T-helper 1 cell treated with Interleukin-12 subunit alpha and Interleukin-12 subunit beta and Interleukin-4 antibody, amounts not matched to agents 30 μg/mL and 1 μg/mL, for 36 hours (primary cell): ENCODE data around the gene ZNF785.

Source experiments
- H3K27ac Mint-ChIP-seq: one replicate; pipeline ENCODE4 v1.8.0; 2021; ENCODE audit warnings: mild to moderate bottlenecking, mixed read lengths
- H3K27me3 Mint-ChIP-seq: one replicate; pipeline ENCODE4 v1.8.0; 2021; ENCODE audit warnings: low read depth, mixed read lengths
- H3K36me3 Mint-ChIP-seq: one replicate; pipeline ENCODE4 v1.8.0; 2021; ENCODE audit warnings: low read depth, mixed read lengths
- H3K4me1 Mint-ChIP-seq: one replicate; pipeline ENCODE4 v1.8.0; 2021; ENCODE audit warnings: low read depth, mixed read lengths
- H3K4me3 Mint-ChIP-seq: one replicate; pipeline ENCODE4 v1.8.0; 2021; ENCODE audit warnings: mild to moderate bottlenecking, moderate library complexity, mixed read lengths
- H3K9me3 Mint-ChIP-seq: one replicate; pipeline ENCODE4 v1.8.0; 2021; ENCODE audit warnings: mixed read lengths

ZNF785 gene

GRCh38 chr16:30582611-30583340 lies 2.7 kb downstream of the ZNF785 start:
- H3K9me3 Mint-ChIP-seq: no peaks in the 10 kb centered on the region
- H3K4me3 Mint-ChIP-seq: no peak overlapping the region
- H3K36me3 Mint-ChIP-seq: peaks cover 24% of the 10 kb centered on the region
- H3K27me3 Mint-ChIP-seq: no peaks in the 10 kb centered on the region
- no peak overlapping the region for H3K27ac Mint-ChIP-seq
- peaks cover 24% of the 10 kb centered on the region for H3K4me1 Mint-ChIP-seq

GRCh38 chr16:30581457-30581856 lies 4.0 kb downstream of the ZNF785 start:
- no peaks in the 10 kb centered on the region for H3K9me3 Mint-ChIP-seq
- peaks cover 21% of the 10 kb centered on the region for H3K4me1 Mint-ChIP-seq
- H3K36me3 Mint-ChIP-seq: peaks cover 19% of the 10 kb centered on the region
- no peaks in the 10 kb centered on the region for H3K27me3 Mint-ChIP-seq
- H3K4me3 Mint-ChIP-seq: no peak overlapping the region
- no peak overlapping the region for H3K27ac Mint-ChIP-seq

- Mint-ChIP-seq H3K27ac (no peak overlapping the region), H3K4me1 (peaks cover 21% of the 10 kb centered on the region), H3K4me3 (peak overlapping the region; percentile 6), H3K27me3 (no peaks in the 10 kb centered on the region), H3K9me3 (no peaks in the 10 kb centered on the region), H3K36me3 (peaks cover 7% of the 10 kb centered on the region)
Measured at GRCh38 chr16:30574678-30575077, 10.8 kb downstream of the ZNF785 start.

- no peaks in the 10 kb centered on the region for H3K27me3 Mint-ChIP-seq
- H3K27ac Mint-ChIP-seq: peak within 1 kb of the TSS; percentile 85
- no peaks in the 10 kb centered on the region for H3K9me3 Mint-ChIP-seq
- H3K4me3 Mint-ChIP-seq: peak within 1 kb of the TSS; percentile 92
- peaks cover 38% of the 10 kb centered on the region for H3K4me1 Mint-ChIP-seq
- peaks cover 2% of the 10 kb centered on the region for H3K36me3 Mint-ChIP-seq
Measured at GRCh38 chr16:30571445-30572322, 13.8 kb downstream of the ZNF785 start, which contains the start of gene ZNF688. Gene ZNF688, minus strand, starts transcription at chr16:30571714. Its CDS starts 85 bp downstream, at chr16:30571629.

GRCh38 chr16:30570636-30571444 lies 14.7 kb downstream of the ZNF785 start:
- peaks cover 39% of the 10 kb centered on the region for H3K4me1 Mint-ChIP-seq
- H3K27ac Mint-ChIP-seq: peak overlapping the region; percentile 85
- H3K4me3 Mint-ChIP-seq: peak overlapping the region; percentile 86
- H3K36me3 Mint-ChIP-seq: peaks cover 2% of the 10 kb centered on the region
- H3K27me3 Mint-ChIP-seq: no peaks in the 10 kb centered on the region
- H3K9me3 Mint-ChIP-seq: no peaks in the 10 kb centered on the region

- peak overlapping the region; percentile 54 for H3K27ac Mint-ChIP-seq
- no peaks in the 10 kb centered on the region for H3K9me3 Mint-ChIP-seq
- peaks cover 2% of the 10 kb centered on the region for H3K36me3 Mint-ChIP-seq
- H3K4me1 Mint-ChIP-seq: peaks cover 42% of the 10 kb centered on the region
- no peaks in the 10 kb centered on the region for H3K27me3 Mint-ChIP-seq
- peak overlapping the region; percentile 86 for H3K4me3 Mint-ChIP-seq
Measured at GRCh38 chr16:30569746-30570635, 15.5 kb downstream of the ZNF785 start.

- Mint-ChIP-seq H3K4me1 (peaks cover 37% of the 10 kb centered on the region), H3K27me3 (no peaks in the 10 kb centered on the region), H3K4me3 (no peak overlapping the region), H3K27ac (peak overlapping the region; percentile 87), H3K36me3 (peaks cover 2% of the 10 kb centered on the region), H3K9me3 (no peaks in the 10 kb centered on the region)
Measured at GRCh38 chr16:30569281-30569680, 16.2 kb downstream of the ZNF785 start.

GRCh38 chr16:30567991-30568638 lies 17.4 kb downstream of the ZNF785 start:
- no peaks in the 10 kb centered on the region for H3K9me3 Mint-ChIP-seq
- peak overlapping the region; percentile 92 for H3K27ac Mint-ChIP-seq
- peak overlapping the region; percentile 79 for H3K4me3 Mint-ChIP-seq
- H3K36me3 Mint-ChIP-seq: peaks cover 2% of the 10 kb centered on the region
- H3K4me1 Mint-ChIP-seq: peaks cover 33% of the 10 kb centered on the region
- H3K27me3 Mint-ChIP-seq: no peaks in the 10 kb centered on the region

- H3K9me3 Mint-ChIP-seq: no peaks in the 10 kb centered on the region
- H3K27ac Mint-ChIP-seq: peak overlapping the region; percentile 92
- peaks cover 32% of the 10 kb centered on the region for H3K4me1 Mint-ChIP-seq
- peaks cover 2% of the 10 kb centered on the region for H3K36me3 Mint-ChIP-seq
- H3K4me3 Mint-ChIP-seq: peak overlapping the region; percentile 79
- no peaks in the 10 kb centered on the region for H3K27me3 Mint-ChIP-seq
Measured at GRCh38 chr16:30567160-30567990, 18.1 kb downstream of the ZNF785 start.

- peaks cover 30% of the 10 kb centered on the region for H3K4me1 Mint-ChIP-seq
- no peaks in the 10 kb centered on the region for H3K27me3 Mint-ChIP-seq
- no peaks in the 10 kb centered on the region for H3K9me3 Mint-ChIP-seq
- peaks cover 2% of the 10 kb centered on the region for H3K36me3 Mint-ChIP-seq
- H3K4me3 Mint-ChIP-seq: no peak overlapping the region
- H3K27ac Mint-ChIP-seq: peak overlapping the region; percentile 92
Measured at GRCh38 chr16:30566531-30566930, 19.0 kb downstream of the ZNF785 start.

- no peaks in the 10 kb centered on the region for H3K9me3 Mint-ChIP-seq
- H3K27ac Mint-ChIP-seq: no peak overlapping the region
- peaks cover 35% of the 10 kb centered on the region for H3K4me1 Mint-ChIP-seq
- peaks cover 2% of the 10 kb centered on the region for H3K36me3 Mint-ChIP-seq
- no peak overlapping the region for H3K4me3 Mint-ChIP-seq
- H3K27me3 Mint-ChIP-seq: no peaks in the 10 kb centered on the region
Measured at GRCh38 chr16:30565984-30566383, 19.5 kb downstream of the ZNF785 start.

- no peak overlapping the region for H3K4me3 Mint-ChIP-seq
- no peaks in the 10 kb centered on the region for H3K27me3 Mint-ChIP-seq
- H3K36me3 Mint-ChIP-seq: peaks cover 2% of the 10 kb centered on the region
- H3K9me3 Mint-ChIP-seq: no peaks in the 10 kb centered on the region
- peak overlapping the region; percentile 68 for H3K27ac Mint-ChIP-seq
- H3K4me1 Mint-ChIP-seq: peaks cover 36% of the 10 kb centered on the region
Measured at GRCh38 chr16:30565526-30565925, 20.0 kb downstream of the ZNF785 start.
